ENCODE measurements around the gene MYO5A.

MYO5A gene

DNA sequence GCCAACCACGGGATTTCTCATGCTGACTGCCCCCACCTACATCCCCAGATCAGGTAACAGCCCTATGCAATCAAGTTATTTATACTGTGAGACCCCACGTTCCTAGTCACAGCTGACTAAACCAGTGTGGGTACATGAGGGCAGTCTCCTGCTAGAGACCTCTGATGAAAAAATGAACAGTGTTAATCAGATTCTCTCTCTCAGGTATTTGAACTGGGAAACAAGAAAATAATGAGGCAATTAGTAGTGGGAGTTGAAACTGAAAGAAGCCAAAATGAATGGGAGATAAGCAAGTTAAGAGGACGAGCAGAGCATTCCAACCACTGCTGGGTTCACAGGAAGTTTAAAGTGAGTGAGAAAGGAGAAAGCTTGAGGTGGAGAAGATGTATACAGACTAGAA, 134.6 kb downstream of the MYO5A start:
- in situ Hi-C loops (cut with MboI; ENCODE audit: low pct_unique_long_range_greater_than_20kb, low sequenced_read_pairs): no loop called here
- DNase-seq: no peak

DNA sequence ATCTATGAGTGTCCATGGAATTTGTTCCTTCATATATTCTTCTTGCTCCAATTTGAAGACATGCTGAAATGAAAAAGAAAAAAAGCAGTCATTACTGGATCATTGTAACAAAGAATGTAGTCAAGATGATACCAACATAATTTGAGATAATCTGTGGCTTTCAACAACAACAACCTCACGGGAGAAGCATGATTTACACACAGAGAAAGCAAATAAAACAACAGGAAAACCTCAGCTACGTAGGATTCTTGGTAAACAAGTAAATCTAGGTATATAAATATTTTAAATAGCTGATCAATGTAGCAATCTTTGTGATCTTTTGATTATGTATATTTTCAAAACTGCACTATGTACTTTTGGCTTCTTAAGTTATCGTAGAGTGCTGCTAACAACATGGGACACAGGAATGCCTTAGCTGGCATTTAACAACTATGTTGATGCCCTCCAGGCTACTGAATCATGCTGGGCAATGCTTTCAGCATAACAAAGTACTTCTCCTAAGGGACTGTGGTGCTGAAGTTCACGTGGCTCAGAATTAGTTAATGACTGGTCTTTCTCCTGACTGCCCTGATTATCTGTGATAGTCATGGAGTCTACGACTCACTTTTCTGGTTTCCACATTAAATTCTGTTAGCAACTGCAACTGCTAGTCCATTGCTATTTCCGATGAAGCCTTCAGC, 136.5 kb downstream of the MYO5A start:
- in situ Hi-C loops (cut with MboI; ENCODE audit: low pct_unique_long_range_greater_than_20kb, low sequenced_read_pairs): no loop called here
- no peak for DNase-seq

GRCh38 chr15:52391069-52391468, 137.6 kb downstream of the MYO5A start:
- no peak for DNase-seq
- in situ Hi-C loops (cut with MboI; ENCODE audit: low pct_unique_long_range_greater_than_20kb, low sequenced_read_pairs): no loop called here

DNA sequence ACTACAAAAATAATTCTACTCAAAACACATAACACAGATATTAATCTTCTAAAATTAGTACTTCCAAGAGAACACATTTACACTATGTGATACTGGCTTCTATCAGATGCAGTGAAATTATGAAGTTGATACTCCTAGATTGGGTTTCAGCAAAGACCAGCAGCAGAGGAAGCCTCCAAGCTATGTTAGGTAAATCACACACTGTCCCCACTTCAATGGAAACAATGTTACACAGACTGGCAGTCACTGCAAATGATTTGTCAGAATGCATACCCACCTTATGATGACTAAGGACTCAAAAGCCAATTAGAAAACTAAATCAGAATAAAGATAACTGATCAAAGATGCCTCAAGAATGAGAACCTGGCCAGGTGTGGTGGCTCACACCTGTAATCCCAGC, 143.0 kb downstream of the MYO5A start:
- DNase-seq: no peak
- in situ Hi-C loops (cut with MboI; ENCODE audit: low pct_unique_long_range_greater_than_20kb, low sequenced_read_pairs): no loop called here

GRCh38 chr15:52383100-52383588, 145.5 kb downstream of the MYO5A start:
- in situ Hi-C loops (cut with MboI; ENCODE audit: low pct_unique_long_range_greater_than_20kb, low sequenced_read_pairs): no loop called here
- no peak for DNase-seq

DNA sequence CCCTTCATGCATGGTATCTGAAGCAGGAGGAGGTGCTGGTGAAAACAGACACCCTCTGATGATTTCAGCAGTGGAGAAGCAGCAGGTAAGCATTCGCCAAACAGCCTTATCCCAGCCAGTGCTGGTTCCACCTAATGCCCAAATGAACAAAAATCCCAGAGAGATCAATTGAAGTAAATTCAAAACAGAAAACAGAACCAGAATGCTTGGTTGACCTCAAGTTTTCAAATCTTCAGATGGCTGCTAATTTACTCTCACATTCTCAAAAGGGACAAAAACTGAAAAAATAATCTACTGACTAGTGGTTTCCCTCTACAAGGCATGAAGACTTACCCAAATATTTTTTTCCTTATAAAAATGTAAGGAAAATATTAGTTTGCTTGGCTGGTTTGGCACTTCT, 146.0 kb downstream of the MYO5A start:
- DNase-seq: no peak
- in situ Hi-C loops (cut with MboI; ENCODE audit: low pct_unique_long_range_greater_than_20kb, low sequenced_read_pairs): no loop called here

DNA sequence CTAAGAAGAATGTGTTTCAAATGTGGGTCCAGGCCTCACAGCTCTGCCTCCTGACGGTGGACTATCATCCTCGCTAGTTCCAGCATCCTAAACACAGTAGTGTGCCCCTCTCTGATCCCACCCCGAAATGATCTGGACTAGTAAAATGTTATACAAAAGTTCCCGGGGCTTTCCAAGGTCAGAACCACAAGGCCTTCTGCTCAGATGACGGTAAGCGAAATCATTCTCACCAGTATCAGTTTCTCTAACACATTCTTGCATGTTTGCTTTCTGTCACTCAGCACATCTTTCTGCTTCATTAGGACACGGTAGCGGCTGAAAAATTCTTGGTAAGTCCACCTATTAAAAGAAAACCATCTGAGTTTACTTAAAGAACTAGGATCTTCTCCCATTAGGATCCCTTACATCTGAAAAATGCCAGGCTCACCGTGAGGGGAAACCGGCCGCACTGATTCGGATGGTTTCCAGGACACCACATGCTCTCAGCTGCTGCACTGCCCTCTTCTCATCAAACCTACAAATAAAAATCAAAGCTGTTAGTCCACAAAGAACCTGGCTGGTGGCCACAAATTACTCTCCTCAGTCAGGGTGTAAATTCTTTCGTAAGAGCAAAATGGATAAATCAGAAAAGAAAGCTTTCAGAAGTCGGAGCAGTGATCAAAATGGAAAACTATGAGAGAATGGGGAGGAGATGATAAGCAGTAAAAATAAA, 149.1 kb downstream of the MYO5A start:
- in situ Hi-C loops (cut with MboI; ENCODE audit: low pct_unique_long_range_greater_than_20kb, low sequenced_read_pairs): no loop called here
- no peak for DNase-seq

DNA sequence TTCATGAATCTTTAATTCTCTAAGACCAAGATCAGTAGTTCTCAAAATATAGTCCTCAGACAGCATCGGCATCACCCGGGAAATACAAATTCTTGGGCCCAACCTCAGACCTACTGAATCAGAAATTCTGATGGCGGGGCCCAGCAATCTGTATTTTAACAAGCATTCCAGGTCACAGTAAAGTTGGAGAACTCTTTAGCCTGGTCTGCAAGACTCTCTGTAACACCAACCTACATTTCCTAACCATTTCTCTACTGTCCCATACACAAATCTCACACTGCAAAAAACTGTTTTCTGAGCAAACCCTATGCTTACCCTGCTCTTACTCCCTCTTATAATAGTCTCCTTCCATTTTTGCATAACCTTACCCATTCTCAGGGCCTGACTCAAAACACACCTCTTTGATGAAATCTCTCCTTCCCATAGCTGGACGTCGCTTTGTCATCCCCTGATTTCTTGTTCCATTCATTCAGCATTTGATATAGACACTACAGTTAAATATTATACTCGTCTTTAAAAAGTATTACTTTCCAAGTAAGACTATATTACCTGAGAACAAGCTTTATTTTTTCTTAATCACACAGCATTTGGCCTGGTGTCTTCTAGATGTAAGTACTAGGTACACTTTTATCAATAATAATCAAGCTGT, 149.8 kb downstream of the MYO5A start:
- in situ Hi-C loops (cut with MboI; ENCODE audit: low pct_unique_long_range_greater_than_20kb, low sequenced_read_pairs): no loop called here
- no peak for DNase-seq

GRCh38 chr15:52370010-52370409, 158.7 kb downstream of the MYO5A start:
- in situ Hi-C loops (cut with MboI; ENCODE audit: low pct_unique_long_range_greater_than_20kb, low sequenced_read_pairs): no loop called here
- no peak for DNase-seq

DNA sequence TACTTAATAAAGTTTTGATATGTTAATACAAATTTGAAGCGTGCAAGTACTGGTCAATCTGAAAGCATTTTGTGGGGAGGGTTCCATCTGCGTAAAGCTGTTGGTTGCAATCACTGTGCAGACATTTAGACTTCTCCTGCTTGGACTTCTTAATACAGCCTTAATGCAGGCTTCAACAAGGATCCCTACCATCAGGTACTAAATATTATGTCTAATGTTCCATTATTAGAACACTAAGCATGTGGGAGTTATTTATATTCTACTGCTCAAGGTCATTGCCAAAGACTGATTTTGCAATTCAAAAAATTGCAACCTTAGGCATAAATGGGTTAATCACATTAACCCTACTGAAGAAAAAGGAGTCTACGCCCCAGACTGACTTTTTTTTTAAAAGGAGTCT, 159.2 kb downstream of the MYO5A start:
- in situ Hi-C loops (cut with MboI; ENCODE audit: low pct_unique_long_range_greater_than_20kb, low sequenced_read_pairs): no loop called here
- no peak for DNase-seq

DNA sequence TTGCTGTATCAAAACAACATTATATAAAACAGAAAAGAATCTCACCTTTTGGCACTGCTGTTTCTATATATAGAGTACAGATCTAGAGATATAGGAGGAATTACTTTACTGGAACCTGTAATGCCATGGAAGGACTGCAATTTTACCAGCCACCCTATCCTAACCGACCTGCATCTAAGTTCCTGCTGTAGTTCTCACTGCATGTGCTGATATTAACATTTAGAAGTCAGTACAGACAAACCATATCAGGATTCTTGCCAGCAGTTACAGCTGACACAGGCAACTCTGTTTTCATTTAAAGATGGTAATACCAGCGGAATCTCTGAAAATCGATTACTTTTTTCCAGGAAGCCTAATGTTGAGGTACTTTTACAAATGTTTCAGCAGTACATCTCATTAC, 159.7 kb downstream of the MYO5A start:
- in situ Hi-C loops (cut with MboI; ENCODE audit: low pct_unique_long_range_greater_than_20kb, low sequenced_read_pairs): no loop called here
- no peak for DNase-seq

- no peak for DNase-seq
- in situ Hi-C loops (cut with MboI; ENCODE audit: low pct_unique_long_range_greater_than_20kb, low sequenced_read_pairs): no loop called here
These were observed 160.3 kb downstream of the MYO5A start for GRCh38 chr15:52368402-52368801.

- in situ Hi-C loops (cut with MboI; ENCODE audit: low pct_unique_long_range_greater_than_20kb, low sequenced_read_pairs): no loop called here
These were observed 166.2 kb downstream of the MYO5A start for GRCh38 chr15:52362497-52362896.

GRCh38 chr15:52361975-52362494, 166.6 kb downstream of the MYO5A start:
- DNase-seq: no peak
- in situ Hi-C loops (cut with MboI; ENCODE audit: low pct_unique_long_range_greater_than_20kb, low sequenced_read_pairs): no loop called here

More at GRCh38 chr15:52362497-52362896, 166.2 kb downstream of the MYO5A start:
- no peak for DNase-seq

DNA sequence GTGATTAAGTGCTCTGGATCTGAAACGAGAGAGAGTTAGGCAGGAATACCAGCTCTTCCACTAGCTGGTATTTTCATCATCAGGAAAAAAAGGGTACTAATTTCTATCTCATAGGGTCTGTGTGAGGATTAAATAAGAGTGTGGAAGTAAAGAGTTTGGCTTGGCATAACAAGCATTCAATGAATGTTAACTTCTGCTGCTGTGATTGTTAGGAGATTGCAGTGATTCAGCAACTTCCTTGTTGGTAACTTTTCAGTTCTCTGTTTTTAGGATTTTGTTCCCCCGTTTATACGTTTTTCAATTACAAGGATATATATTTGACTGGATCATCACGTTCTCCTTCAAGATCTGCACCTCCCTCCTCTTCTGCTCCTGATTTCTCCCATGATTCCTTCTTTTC, 167.2 kb downstream of the MYO5A start:
- DNase-seq: no peak
- in situ Hi-C loops (cut with MboI; ENCODE audit: low pct_unique_long_range_greater_than_20kb, low sequenced_read_pairs): no loop called here

DNA sequence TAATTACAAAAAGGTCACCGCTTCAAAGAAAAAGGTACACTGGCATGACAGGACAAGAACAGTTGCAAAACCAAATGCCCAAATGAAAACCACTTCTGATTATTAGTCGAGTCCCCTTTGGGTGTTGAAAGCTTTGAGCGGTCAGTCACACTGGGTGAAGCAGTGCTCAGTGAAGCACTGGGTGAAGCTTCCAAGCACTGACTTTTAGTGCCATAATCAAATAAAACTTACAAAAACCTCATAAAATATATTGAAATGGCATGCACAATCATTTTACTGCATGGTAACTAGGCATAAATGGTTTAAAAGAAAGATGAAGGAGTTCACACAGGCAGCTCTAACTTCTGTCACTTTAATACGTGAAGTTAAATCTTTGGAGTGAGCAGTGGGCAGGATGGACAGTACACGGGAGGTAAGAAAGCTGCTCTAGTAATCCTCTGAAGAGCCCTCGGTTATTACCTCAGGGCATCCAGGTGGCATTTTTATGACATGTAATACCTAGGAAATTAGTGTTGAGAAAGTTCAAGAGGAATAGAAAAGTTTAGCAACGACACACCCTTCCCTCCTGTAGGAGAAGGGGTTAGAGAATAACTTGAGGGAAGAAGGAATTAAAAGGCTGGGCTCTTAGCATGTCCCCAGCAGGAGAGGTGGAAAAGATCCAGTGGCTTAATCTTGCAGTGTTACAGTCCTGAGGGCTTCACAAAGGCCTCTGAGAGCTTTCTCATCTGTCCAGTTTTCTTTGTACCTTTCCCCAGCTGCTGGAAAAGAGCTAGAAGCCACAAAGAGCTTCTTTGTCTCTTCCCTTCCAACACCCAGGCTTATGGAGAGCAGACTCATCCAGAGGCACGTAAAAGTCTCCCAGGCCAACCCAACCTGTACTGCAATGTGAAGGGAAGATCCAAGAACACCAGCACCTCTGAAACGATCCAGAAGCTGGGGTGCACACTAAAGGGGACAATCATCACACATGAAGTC, 168.2 kb downstream of the MYO5A start:
- in situ Hi-C loops (cut with MboI; ENCODE audit: low pct_unique_long_range_greater_than_20kb, low sequenced_read_pairs): no loop called here
- DNase-seq: no peak

DNA sequence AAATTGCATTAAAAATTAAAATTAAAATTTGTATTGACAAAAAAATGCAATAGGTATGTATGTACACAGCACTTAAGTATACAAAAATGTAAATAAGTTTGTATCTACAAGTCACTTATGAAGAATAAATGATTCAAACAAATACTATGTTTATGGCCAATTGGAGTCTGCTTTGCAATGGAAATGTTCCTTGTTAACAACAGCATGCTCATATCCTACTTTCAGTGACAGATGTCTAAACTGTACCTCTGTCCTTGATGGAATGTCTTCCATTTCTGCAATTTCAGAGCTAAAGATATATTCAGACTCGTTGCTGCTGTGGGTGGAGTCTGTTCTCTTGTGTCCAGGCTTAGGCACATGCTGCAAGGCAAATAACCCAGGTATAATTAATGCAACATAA, 169.0 kb downstream of the MYO5A start:
- in situ Hi-C loops (cut with MboI; ENCODE audit: low pct_unique_long_range_greater_than_20kb, low sequenced_read_pairs): no loop called here
- DNase-seq: no peak

DNA sequence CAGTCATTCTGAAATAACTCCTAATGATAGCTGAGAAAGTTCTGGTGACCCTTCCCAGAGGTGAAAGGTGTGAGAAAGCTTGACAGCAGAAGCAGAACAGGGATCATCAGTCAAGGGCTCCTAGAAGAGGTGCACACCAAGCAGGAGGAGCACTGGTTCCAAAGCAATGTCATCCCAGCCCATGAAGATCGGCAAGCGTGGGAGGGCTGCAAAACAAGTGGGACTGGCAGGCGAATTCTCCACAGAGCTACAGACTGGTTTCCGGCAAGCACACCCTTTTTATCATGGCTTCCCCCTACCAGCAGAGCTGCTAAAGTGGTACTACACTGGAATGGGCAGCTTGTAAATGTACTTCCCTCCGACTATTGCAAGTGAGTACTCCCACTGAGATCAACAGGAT, 170.7 kb downstream of the MYO5A start:
- DNase-seq: no peak
- in situ Hi-C loops (cut with MboI; ENCODE audit: low pct_unique_long_range_greater_than_20kb, low sequenced_read_pairs): no loop called here

DNA sequence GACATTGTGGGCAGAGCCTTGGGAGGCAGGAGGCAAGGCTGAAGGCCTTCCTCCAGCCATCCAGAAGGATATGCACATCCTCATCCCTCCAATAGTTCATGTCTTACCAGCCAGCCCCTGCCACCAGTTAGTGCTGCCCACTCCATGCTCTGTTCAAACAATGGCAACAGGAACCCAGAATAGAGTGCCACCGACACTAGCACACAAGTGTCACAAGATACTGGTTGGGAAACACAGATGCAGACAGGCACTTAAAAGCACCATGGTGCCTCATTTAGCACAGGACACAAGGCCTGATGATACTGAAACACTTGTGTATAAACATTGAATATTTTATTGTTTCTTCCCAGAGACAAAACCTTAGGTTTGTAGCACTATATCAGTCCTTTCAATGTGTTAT, 176.6 kb downstream of the MYO5A start:
- in situ Hi-C loops (cut with MboI; ENCODE audit: low pct_unique_long_range_greater_than_20kb, low sequenced_read_pairs): no loop called here
- DNase-seq: no peak

All from KBM-7 (cell line).